Right lung (tissue), 10 donors: ENCODE data around the gene MSANTD4. TPM values are rescaled to one million over a fixed set of nuclear protein-coding genes. Genes with fewer than 3 reads are reported as not detected.
A peak's percentile ranks its signal among the peaks of the same experiment; 100 is the strongest.
"Not testable (repeated sequence)": the region's sequence is repeated elsewhere in the genome, so short reads cannot be mapped to it uniquely, and the experiment has no call there.

ENCODE experiments used
- DNase-seq, 2 donors: peaks; one replicate each; pipeline ENCODE4 v3.0.0-alpha.2; 2013
- long read RNA-seq, 8 donors: transcript quantifications; one replicate each; lab custom pipeline, GENCODE V29; 2026
- polyA plus RNA-seq, 5 donors: library from polyadenylated mRNA; unstranded; fragments of 120-200 nt; gene quantifications; one replicate each; pipeline versions ENCODE4 v1.2.1 to v1.2.3, GENCODE V29; 2013; ENCODE audit warnings: inconsistent platforms in 1 of 5, low replicate concordance in 1 of 5; ENCODE audit not compliant: insufficient read length in 5 of 5, insufficient read depth in 1 of 5

MSANTD4 gene
- 10 to 100 TPM; 22.7 to 41.2 (median 29.8) TPM for polyA plus RNA-seq
- long read RNA-seq, donor 1, transcript MSANTD4-204 (3 exons, 948 nt): major isoform, 9 of 15 reads
- long read RNA-seq, donor 1, partial matches to known transcripts: 5 of 15 reads
- long read RNA-seq, donor 1, other reads (novel, unspliced or antisense): 0 of 15 reads
- long read RNA-seq, donor 2, partial matches to known transcripts: 0 of 3 reads
- long read RNA-seq, donor 2, other reads (novel, unspliced or antisense): 0 of 3 reads
- long read RNA-seq, donor 3, full-length matches to known transcripts: 4 of 4 reads
- long read RNA-seq, donor 3, partial matches to known transcripts: 0 of 4 reads
- long read RNA-seq, donor 3, other reads (novel, unspliced or antisense): 0 of 4 reads
- long read RNA-seq, donor 4, full-length matches to known transcripts: 8 of 8 reads
- long read RNA-seq, donor 4, partial matches to known transcripts: 0 of 8 reads
- long read RNA-seq, donor 4, other reads (novel, unspliced or antisense): 0 of 8 reads
- long read RNA-seq, donor 5, transcript MSANTD4-204 (3 exons, 948 nt): major isoform, 7 of 7 reads
- long read RNA-seq, donor 5, partial matches to known transcripts: 0 of 7 reads
- long read RNA-seq, donor 5, other reads (novel, unspliced or antisense): 0 of 7 reads
- long read RNA-seq, donor 6, transcript MSANTD4-204 (3 exons, 948 nt): major isoform, 9 of 12 reads
- long read RNA-seq, donor 6, partial matches to known transcripts: 0 of 12 reads
- long read RNA-seq, donor 6, other reads (novel, unspliced or antisense): 0 of 12 reads
- long read RNA-seq, donor 7, transcript MSANTD4-204 (3 exons, 948 nt): major isoform, 5 of 7 reads
- long read RNA-seq, donor 7, partial matches to known transcripts: 0 of 7 reads
- long read RNA-seq, donor 7, other reads (novel, unspliced or antisense): 0 of 7 reads
- long read RNA-seq, donor 8, partial matches to known transcripts: 0 of 3 reads
- long read RNA-seq, donor 8, other reads (novel, unspliced or antisense): 0 of 3 reads

DNA sequence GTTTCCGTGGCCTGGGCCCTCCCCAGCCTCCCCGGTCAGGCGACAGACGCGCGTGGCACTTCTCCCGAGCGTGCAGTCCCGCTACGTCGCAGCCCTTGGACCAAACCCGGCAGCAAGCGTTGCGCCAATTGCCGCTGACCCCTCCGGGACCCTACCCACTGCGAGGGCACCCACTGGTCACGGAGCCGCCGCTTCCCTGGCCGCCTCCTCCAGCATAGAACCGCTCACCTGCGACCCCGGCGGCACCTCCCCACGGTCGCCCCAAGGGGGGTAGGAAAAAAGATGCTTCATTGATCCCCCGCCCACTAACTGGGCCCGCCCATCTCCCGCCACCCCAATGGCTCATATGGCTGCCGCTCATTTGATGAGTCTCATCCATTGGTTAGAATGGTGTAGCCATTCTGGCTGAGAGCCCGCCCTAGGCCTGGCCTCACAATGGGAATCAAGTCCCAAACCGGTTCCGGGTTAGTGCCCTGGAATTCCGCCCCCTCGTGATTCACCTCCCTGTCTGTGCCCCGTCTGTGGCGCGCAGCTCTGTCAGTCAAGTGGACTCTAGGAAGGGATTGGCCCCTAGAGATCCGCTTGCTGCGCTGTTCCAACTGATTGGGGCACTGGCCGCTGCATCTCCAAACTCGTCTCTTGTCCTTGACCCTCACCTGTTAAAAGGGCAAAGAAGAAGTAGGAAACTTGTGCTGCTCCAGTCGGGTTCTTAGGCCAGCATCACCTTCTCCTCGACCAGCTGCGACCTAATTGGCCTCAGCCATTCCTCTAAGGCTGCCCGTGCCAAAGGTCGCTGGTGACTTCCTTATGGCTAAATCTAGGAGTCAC is at the start of gene MSANTD4:
TSS of gene MSANTD4 (minus strand) at position 274 of the 828 bp plus-strand sequence. CDS start 11,323 bp downstream, outside the sequence.
- DNase-seq: peak; percentile 99

DNA sequence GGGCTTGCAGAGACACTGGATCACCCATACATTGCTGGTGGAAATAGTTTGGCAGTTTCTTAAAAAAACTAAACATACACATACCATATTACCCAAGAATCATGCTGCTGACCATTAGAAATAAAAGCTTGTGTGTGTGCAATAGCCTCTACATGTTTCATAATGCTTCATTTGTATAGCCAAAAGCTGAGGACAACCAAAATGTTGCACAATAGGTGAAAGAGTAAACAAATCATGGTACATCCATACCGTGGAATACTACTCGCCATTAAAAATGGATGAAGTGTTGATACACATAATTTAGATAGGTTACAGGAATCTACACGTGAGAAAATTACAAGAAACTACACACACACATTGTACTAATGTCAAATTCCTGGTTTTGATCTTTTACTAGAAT is 48.6 kb upstream of the MSANTD4 start:
- DNase-seq: no peak

DNA sequence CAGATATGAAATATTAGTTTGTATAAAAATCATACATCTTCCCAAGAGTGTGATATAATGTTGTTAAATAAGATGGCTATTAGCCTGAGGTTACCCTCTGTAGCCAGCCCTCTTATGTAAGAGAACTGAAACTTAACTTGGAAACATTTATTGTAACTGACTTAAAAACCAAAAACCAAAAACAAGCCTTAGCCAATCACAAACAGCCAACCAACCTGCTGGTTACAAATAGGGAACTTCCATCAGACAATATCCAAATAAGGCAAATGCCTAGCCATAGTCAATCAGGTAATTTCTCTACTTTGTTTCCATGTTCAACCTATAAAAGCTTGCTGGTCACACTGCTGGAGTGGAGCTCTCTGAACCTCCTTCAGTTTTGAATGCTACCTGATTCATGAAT is 41.0 kb upstream of the MSANTD4 start:
- DNase-seq: no peak

DNA sequence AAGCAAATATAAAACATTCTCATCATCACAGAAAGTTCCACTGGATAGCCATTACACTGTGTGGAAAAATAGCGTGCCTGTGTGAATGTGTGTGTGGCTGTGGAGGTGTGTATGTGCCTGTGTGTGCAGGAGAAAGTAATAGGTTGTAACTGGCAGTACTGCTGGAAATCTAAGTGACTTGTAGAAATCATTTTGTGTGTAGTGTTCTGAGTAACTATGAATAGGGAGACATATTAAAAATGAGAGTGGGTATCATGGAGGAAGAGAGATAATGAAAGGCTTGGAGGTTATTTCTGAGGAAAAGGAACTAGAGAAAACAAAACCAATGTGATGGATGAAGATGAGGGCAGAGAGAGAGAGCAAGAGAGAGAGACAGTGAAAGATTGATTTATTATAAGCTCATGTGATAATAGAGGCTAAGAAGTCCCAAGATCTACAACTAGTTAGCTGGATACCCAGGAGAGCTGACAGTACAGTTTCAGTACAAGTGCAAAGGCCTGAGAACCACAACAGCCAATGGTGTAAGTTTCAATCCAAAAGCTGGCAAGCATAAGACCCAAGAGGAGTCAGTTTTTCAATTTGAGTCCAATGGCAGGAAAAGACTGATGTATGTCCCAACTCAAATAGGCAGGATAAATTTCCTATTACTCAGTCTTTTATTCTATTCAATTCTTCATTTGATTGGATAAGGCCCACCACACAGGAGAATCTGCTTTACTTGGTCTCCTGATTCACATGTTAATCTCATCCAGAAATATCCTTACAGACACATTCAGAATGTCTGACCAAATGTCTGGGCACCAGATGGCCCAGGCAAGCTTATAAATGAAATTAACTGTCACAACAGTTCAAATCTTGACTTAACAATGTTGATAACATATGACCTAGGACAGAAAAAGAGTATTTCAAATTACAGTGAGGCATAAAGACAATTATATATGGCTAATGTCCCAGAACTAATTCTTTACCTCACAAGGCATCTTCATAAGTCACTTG is 40.2 kb upstream of the MSANTD4 start:
- DNase-seq: no peak

DNA sequence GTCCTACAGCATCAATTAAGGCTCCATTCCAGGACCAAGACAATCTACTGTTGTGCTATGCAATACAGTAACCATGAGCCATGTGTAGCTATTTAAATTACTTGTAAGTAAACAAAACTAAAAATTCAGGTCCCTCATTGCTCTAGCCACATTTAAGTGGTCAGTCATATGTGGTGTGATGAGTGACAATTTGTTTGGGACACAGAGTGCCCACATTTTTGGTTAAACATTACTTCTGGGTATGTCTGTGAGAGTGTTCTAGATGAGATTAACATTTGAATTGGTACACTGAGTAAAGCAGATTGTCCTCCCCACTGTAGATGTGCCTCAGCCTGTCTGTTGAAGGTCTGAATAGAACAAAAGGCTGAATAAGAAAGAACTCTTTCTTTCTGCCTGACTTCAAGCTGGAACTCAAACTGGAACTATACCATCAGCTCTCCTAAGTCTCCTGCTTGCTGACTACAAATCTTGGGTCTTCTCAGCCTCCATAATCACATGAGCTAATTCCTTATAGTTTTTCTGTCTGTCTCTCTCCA is 39.3 kb upstream of the MSANTD4 start:
- no peak for DNase-seq

DNA sequence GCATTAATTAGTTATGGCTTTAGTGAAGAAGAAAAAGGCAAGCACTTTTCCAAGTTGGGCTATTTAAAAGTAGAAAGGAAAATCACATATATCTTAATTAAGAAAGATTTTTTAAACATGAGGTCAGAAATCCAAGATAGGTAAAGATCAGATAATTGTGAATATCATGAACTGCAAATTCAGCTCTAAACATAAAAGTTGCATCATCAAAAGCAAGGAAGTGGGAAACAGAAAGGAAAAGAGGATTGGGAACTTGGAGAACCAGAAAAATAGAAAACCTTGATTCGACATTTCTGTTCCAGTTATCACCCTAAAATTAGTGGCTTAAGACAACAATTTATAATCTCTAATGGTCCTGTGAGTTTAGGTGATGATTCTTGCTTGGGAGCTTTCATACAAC is 37.6 kb upstream of the MSANTD4 start:
- DNase-seq: no peak

DNA sequence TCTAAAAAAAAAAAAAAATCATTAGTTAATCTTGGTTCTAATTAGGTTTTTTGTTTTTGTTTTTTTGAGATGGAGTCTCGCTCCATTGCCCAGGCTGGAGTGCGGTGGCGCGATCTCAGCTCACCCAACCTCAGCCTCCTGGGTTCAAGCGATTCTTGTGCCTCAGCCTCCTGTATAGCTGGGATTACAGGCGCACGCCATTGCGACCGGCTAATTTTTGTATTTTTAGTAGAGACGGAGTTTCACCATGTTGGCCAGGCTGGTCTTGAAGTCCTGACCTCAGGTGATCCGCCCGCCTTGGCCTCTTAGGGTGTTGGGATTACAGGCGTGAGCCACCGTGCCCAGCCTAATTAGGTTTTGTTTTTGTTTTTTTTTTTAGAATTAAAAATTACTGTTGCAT is 36.3 kb upstream of the MSANTD4 start:
- DNase-seq: not testable (repeated sequence)

DNA sequence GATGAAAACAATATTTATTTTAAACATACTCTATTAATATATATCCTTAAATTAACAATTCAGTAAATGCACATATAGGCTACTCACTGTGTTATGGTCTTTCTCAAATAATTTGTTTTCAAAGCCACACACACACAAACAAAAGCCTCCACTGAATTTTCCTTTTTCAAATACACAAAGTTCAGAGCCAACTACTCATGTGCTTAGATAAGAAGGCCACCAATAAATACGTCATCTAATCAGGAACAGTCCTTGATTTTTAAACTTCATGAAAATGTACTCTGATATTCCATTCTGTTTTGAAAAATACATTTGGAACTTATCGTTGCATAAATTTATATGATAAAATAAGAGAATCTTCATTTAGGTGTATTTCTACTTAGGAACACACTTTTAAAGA is 29.1 kb upstream of the MSANTD4 start:
- no peak for DNase-seq

DNA sequence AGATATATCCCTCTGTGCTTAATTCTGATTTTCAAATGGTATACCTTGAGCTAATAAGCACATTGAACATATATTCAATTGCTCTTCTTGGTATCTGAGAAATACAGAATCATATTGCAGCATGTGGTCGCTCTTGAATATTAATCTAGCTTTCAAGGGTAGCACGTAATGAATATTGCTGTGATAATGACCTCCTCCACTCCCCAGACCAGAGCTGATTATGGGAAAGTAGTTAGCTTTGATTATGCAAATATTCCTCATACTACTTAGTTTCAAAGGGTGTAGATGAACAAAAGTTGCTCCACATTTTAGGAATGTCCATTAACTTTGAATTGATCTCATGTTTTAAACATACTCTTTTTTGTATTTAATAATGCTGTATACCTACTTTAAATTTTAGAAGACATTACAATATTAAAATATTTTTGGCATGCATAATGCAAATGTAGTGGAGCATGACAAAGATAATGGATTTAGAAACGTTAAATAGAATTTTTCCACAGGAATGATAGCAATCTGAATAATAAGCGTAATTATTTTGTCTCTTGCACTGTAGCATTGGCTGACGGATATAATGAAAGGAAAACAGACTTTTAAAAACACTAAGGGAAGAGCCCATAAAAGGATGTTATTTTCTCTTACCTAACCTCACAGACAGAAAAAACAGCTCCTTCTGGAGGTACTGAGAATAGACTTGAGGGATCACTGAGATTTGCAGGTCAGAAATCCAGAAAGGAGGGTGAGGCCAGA is 27.9 kb upstream of the MSANTD4 start:
- no peak for DNase-seq

- no peak for DNase-seq
Measured at GRCh38 chr11:106047631-106048030, 25.6 kb upstream of the MSANTD4 start.

- DNase-seq: no peak
Measured at GRCh38 chr11:106043540-106043939, 21.5 kb upstream of the MSANTD4 start.

- DNase-seq: no peak
Measured at GRCh38 chr11:106032861-106033260, 10.8 kb upstream of the MSANTD4 start.

DNA sequence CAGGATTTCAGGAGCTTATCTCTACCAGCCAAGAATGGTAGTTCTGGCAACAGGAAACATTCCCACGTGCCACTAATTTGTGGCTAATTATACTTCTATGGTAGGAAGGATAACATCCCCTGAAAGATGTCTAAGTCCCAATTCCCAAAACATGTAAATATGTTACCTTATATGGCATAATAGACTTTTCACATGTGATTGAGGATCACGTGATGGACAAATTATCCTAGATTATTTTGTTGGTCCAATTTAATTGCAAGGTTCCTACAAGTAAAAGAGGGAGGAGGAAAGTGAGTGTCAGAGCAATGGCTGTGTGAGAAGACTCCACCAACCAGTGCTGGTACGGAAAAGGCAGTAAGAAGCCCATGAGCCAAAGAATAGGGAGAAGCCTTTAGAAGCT is 9.9 kb upstream of the MSANTD4 start:
- no peak for DNase-seq

GRCh38 chr11:106031202-106031810 is 9.3 kb upstream of the MSANTD4 start:
- DNase-seq: no peak

DNA sequence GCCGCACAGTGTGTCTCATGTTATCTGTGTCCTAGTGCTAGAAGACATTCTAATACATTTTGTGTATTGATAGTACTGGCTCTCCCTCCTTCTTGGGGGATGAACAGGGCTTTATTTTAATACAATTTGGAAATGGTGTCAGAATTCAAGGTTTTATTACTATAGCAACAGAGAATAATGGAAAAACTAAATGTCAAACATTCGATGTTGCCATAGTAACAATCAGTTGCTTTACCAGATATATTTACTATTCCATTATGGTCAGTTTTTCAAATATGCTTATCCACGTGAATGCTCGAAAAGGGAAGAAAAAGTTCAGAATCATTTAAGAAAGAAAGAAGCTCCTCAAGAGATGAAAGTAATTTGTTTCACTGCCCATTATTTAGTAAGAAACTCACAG is 8.6 kb upstream of the MSANTD4 start:
- DNase-seq: no peak

- no peak for DNase-seq
Measured at GRCh38 chr11:106022795-106023275, 795 bp upstream of the MSANTD4 start.

DNA sequence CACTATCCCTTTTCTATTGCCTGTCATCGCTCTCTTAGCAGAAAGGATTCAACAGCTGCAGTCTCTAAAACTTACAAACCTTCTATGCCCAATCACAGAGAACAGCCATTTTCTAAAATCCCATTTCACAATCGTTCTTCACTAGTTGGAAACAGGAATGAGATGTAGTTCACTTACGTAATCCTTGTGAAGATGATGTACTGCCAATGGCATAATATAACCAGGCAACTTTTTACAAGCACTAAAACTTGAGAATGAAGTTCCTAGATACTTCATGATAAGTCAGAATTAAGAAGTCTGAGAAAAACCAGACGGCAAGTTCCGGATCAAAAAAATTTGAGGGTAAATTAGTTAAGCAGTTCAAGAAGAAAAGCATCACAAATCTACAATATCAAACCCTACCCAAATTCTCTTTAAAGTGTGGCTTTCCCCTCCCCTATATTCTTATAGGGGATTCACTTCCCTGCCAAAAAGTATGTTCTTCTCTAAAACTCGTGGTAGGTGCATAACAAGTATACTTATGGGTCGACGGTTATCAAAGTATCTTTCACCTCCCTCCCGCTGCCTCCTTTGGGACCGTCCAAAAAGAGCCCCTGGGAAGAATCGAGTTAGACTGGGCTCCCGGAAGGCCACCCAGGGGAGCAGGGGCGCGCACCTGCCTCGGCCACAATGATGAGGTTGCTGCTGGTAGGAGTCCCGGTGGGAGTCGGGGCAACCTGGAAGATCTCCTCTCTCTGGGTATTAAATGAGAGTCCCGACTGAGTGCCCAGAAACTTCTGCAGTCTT is 666 bp downstream of the MSANTD4 start:
- DNase-seq: peak; percentile 11 to 46

DNA sequence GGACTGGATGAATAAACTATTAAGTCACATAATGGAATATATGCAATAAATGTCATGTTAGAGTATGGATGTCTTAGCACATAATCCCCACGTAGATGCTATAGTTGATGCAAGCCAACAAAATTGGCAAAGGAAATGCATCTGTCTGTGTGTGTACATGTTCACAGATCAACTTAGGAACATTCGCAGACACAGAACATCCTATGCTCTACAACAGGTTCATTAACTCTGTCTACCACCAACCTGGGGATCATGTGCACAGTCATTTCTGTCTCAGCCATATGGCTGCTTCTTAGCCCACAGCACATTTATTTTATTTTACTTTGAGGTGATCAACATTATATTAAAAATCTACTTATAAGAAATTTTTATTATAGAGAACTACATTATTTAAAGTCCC is 4.9 kb downstream of the MSANTD4 start:
- no peak for DNase-seq
